ENCODE measurements around the gene PSMD8.
"Not testable (repeated sequence)": the region's sequence is repeated elsewhere in the genome, so short reads cannot be mapped to it uniquely, and the experiment has no call there.

Gene PSMD8

DNA sequence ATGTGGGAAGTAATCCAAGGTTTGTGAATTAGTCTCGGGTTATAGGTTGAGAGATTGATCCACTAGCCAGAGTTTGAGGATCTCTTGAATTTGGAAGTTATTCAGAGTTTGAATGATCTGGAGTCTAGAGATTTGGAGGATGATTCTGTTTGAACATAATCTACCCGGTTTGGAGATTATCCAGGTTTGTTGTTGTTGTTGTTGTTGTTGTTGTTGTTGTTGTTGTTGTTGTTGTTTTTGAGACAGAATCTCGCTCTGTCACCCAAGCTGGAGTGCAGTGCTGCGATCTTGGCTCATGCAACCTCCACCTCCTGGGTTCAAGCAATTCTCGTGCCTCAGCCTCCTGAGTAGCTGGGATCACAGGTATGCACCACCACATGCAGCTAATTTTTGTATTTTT, 37.5 kb downstream of the PSMD8 start:
- not testable (repeated sequence) for H3K14ac ChIP-seq (ENCODE audit: low read length); H3K9me3 ChIP-seq (replicated peaks in 1 of 2; ENCODE audit: control insufficient read depth in 2 of 2, insufficient read depth in 1 of 2, low read depth in 1 of 2, low read length in 2 of 2); H4K8ac ChIP-seq (ENCODE audit: low read depth, low read length); H3K18ac ChIP-seq (ENCODE audit: low read length); H2AFZ ChIP-seq (ENCODE audit: low read length); H3K27ac ChIP-seq (replicated peaks; ENCODE audit: low read length); H2BK5ac ChIP-seq (ENCODE audit: low read length); H3K9ac ChIP-seq (ENCODE audit: low read depth, low read length, poor library complexity); H3K23ac ChIP-seq (ENCODE audit: low read depth, low read length, poor library complexity); H2AK5ac ChIP-seq (ENCODE audit: low read depth, low read length); H2BK12ac ChIP-seq (ENCODE audit: low read length); H2BK120ac ChIP-seq (ENCODE audit: low read depth, low read length); H3K36me3 ChIP-seq (replicated peaks in 1 of 2; ENCODE audit: control insufficient read depth in 2 of 2, insufficient read depth in 2 of 2, low read length in 2 of 2); H4K91ac ChIP-seq (ENCODE audit: low read depth, low read length, poor library complexity); H3K4me3 ChIP-seq (ENCODE audit: low read length in 2 of 2); H3K4me1 ChIP-seq (ENCODE audit: control insufficient read depth in 2 of 2, insufficient read depth in 1 of 2, low read depth in 1 of 2, low read length in 2 of 2); H3K27me3 ChIP-seq (ENCODE audit: control insufficient read depth in 3 of 3, insufficient read depth in 3 of 3, low read depth in 1 of 3, low read length in 3 of 3); H3K4ac ChIP-seq (ENCODE audit: low read length); H2BK15ac ChIP-seq (ENCODE audit: low read length); H3K4me2 ChIP-seq (ENCODE audit: insufficient read depth, low read length, poor library complexity, severe bottlenecking); H3K79me1 ChIP-seq (ENCODE audit: low read depth, low read length); DNase-seq (ENCODE audit: low spot score)
- WGBS, 2 donors (ENCODE audit: extremely low coverage in 2 of 2, insufficient read length in 2 of 2, insufficient replicate concordance in 1 of 2): no CpG with 5 or more reads among the region's 5 CpGs

DNA sequence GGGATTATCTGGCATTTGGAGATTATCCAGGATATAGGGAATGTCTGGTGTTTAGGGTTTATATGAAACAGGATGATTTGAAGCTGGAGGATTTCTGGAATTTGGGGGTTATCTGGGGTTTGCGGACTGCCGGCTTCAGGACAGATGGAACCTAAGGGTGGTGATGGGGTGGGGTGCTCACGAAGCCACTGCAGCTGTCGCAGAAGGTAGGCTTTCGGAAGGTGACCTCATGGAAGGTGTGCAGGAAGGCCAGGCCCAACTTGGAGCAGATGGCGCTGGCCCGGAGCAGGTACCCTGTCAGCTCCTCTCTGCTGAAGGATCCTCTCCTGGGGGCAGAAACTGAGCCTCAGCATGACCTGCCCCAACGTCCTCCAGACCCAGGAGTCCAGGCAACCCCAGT, 38.1 kb downstream of the PSMD8 start:
- peaks cover 0 to 11% (median 2%) of the 10 kb centered on the region in 3 experiments for H3K27me3 ChIP-seq (ENCODE audit: control insufficient read depth in 3 of 3, insufficient read depth in 3 of 3, low read depth in 1 of 3, low read length in 3 of 3)
- no peak overlapping the region for H3K27ac ChIP-seq (replicated peaks; ENCODE audit: low read length)
- no peak overlapping the region for H4K8ac ChIP-seq (ENCODE audit: low read depth, low read length)
- H3K4me2 ChIP-seq (ENCODE audit: insufficient read depth, low read length, poor library complexity, severe bottlenecking): no peak overlapping the region
- H2BK120ac ChIP-seq (ENCODE audit: low read depth, low read length): no peak overlapping the region
- no peak overlapping the region for H2BK12ac ChIP-seq (ENCODE audit: low read length)
- no peak overlapping the region for H4K91ac ChIP-seq (ENCODE audit: low read depth, low read length, poor library complexity)
- H3K14ac ChIP-seq (ENCODE audit: low read length): no peak overlapping the region
- no peaks in the 10 kb centered on the region for H3K36me3 ChIP-seq (replicated peaks in 1 of 2; ENCODE audit: control insufficient read depth in 2 of 2, insufficient read depth in 2 of 2, low read length in 2 of 2)
- H3K4ac ChIP-seq (ENCODE audit: low read length): no peak overlapping the region
- no peak overlapping the region for H3K9ac ChIP-seq (ENCODE audit: low read depth, low read length, poor library complexity)
- WGBS, 2 donors (ENCODE audit: extremely low coverage in 2 of 2, insufficient read length in 2 of 2, insufficient replicate concordance in 1 of 2): no CpG with 5 or more reads among the region's 8 CpGs
- H3K4me1 ChIP-seq (ENCODE audit: control insufficient read depth in 2 of 2, insufficient read depth in 1 of 2, low read depth in 1 of 2, low read length in 2 of 2): peaks cover 0 to under 1% of the 10 kb centered on the region in 2 donors
- H3K18ac ChIP-seq (ENCODE audit: low read length): no peak overlapping the region
- DNase-seq (ENCODE audit: low spot score): no peak
- H2AK5ac ChIP-seq (ENCODE audit: low read depth, low read length): peak overlapping the region; percentile 86
- peak overlapping the region; percentile 53 for H2BK5ac ChIP-seq (ENCODE audit: low read length)
- H2BK15ac ChIP-seq (ENCODE audit: low read length): no peak overlapping the region
- H2AFZ ChIP-seq (ENCODE audit: low read length): no peak overlapping the region
- H3K23ac ChIP-seq (ENCODE audit: low read depth, low read length, poor library complexity): peak overlapping the region; percentile 89
- no peaks in the 10 kb centered on the region for H3K9me3 ChIP-seq (replicated peaks in 1 of 2; ENCODE audit: control insufficient read depth in 2 of 2, insufficient read depth in 1 of 2, low read depth in 1 of 2, low read length in 2 of 2)
- no peaks in the 10 kb centered on the region for H3K79me1 ChIP-seq (ENCODE audit: low read depth, low read length)
- peak overlapping the region in 1 of 2 donors; percentile 41 for H3K4me3 ChIP-seq (ENCODE audit: low read length in 2 of 2)

DNA sequence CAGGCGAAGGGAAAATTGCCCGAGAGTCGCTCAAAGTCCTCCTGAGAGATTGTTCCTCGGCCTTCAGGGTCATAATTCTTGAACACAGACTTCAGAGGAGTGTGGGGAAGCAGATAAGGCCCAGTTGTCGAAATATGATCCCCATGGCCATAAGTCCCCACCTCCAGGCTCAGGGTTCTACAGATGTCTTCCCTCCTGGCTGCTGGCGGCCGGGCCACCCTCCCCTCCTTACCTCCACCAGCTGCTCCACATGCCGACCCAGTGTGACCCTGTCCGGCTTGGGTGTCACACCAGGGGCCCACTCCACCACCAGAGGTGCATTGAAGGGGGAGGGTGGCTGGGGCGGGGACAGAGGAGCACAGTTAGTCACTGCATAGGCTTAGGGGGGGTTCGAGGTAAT, 38.6 kb downstream of the PSMD8 start:
- no peak overlapping the region for H2BK12ac ChIP-seq (ENCODE audit: low read length)
- no peaks in the 10 kb centered on the region for H3K9me3 ChIP-seq (replicated peaks in 1 of 2; ENCODE audit: control insufficient read depth in 2 of 2, insufficient read depth in 1 of 2, low read depth in 1 of 2, low read length in 2 of 2)
- H3K4me1 ChIP-seq (ENCODE audit: control insufficient read depth in 2 of 2, insufficient read depth in 1 of 2, low read depth in 1 of 2, low read length in 2 of 2): peaks cover 0 to 2% of the 10 kb centered on the region in 2 donors
- H3K14ac ChIP-seq (ENCODE audit: low read length): no peak overlapping the region
- H2AFZ ChIP-seq (ENCODE audit: low read length): no peak overlapping the region
- H2BK15ac ChIP-seq (ENCODE audit: low read length): no peak overlapping the region
- H3K4me2 ChIP-seq (ENCODE audit: insufficient read depth, low read length, poor library complexity, severe bottlenecking): no peak overlapping the region
- no peak overlapping the region for H3K27ac ChIP-seq (replicated peaks; ENCODE audit: low read length)
- H3K18ac ChIP-seq (ENCODE audit: low read length): peak overlapping the region; percentile 17
- no peaks in the 10 kb centered on the region for H3K36me3 ChIP-seq (replicated peaks in 1 of 2; ENCODE audit: control insufficient read depth in 2 of 2, insufficient read depth in 2 of 2, low read length in 2 of 2)
- peaks cover 0 to 16% (median 2%) of the 10 kb centered on the region in 3 experiments for H3K27me3 ChIP-seq (ENCODE audit: control insufficient read depth in 3 of 3, insufficient read depth in 3 of 3, low read depth in 1 of 3, low read length in 3 of 3)
- no peaks in the 10 kb centered on the region for H3K79me1 ChIP-seq (ENCODE audit: low read depth, low read length)
- H4K8ac ChIP-seq (ENCODE audit: low read depth, low read length): no peak overlapping the region
- H4K91ac ChIP-seq (ENCODE audit: low read depth, low read length, poor library complexity): no peak overlapping the region
- H3K9ac ChIP-seq (ENCODE audit: low read depth, low read length, poor library complexity): no peak overlapping the region
- H3K4ac ChIP-seq (ENCODE audit: low read length): no peak overlapping the region
- H2AK5ac ChIP-seq (ENCODE audit: low read depth, low read length): peak overlapping the region; percentile 86
- WGBS, 2 donors (ENCODE audit: extremely low coverage in 2 of 2, insufficient read length in 2 of 2, insufficient replicate concordance in 1 of 2): no CpG with 5 or more reads among the region's 11 CpGs
- peak overlapping the region; percentile 53 for H2BK5ac ChIP-seq (ENCODE audit: low read length)
- H3K23ac ChIP-seq (ENCODE audit: low read depth, low read length, poor library complexity): peak overlapping the region; percentile 89
- H2BK120ac ChIP-seq (ENCODE audit: low read depth, low read length): no peak overlapping the region
- peak overlapping the region in 1 of 2 donors; percentile 41 for H3K4me3 ChIP-seq (ENCODE audit: low read length in 2 of 2)
- DNase-seq (ENCODE audit: low spot score): no peak

DNA sequence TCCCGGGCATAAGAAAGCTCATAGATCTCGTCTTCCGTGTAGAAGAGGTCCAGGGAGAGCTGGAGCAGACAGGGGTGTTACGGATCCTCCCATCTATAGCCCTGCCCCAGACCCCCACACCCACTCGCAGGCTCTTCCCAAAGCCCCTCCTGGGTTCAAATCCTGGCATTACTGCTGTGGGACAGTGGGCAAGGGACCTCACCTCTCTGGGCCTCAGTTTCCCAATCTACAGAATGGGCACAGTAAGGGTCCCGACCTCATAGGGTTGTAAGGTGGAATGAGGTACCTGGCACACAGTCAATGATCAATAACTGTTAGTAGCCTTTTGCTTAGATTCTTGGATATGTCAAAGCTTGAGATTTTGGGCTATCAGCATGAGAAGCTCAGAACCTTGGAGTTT, 39.0 kb downstream of the PSMD8 start:
- H3K36me3 ChIP-seq (replicated peaks in 1 of 2; ENCODE audit: control insufficient read depth in 2 of 2, insufficient read depth in 2 of 2, low read length in 2 of 2): no peaks in the 10 kb centered on the region
- peaks cover 0 to 20% (median 5%) of the 10 kb centered on the region in 3 experiments for H3K27me3 ChIP-seq (ENCODE audit: control insufficient read depth in 3 of 3, insufficient read depth in 3 of 3, low read depth in 1 of 3, low read length in 3 of 3)
- no peak overlapping the region for H3K27ac ChIP-seq (replicated peaks; ENCODE audit: low read length)
- WGBS, 2 donors (ENCODE audit: extremely low coverage in 2 of 2, insufficient read length in 2 of 2, insufficient replicate concordance in 1 of 2): no CpG with 5 or more reads among the region's 6 CpGs
- peak overlapping the region; percentile 89 for H3K23ac ChIP-seq (ENCODE audit: low read depth, low read length, poor library complexity)
- H2BK12ac ChIP-seq (ENCODE audit: low read length): no peak overlapping the region
- no peaks in the 10 kb centered on the region for H3K79me1 ChIP-seq (ENCODE audit: low read depth, low read length)
- H2BK15ac ChIP-seq (ENCODE audit: low read length): no peak overlapping the region
- peak overlapping the region; percentile 19 for H3K18ac ChIP-seq (ENCODE audit: low read length)
- no peak overlapping the region for H3K4me3 ChIP-seq (ENCODE audit: low read length in 2 of 2)
- H2AK5ac ChIP-seq (ENCODE audit: low read depth, low read length): no peak overlapping the region
- no peak overlapping the region for H2BK5ac ChIP-seq (ENCODE audit: low read length)
- H2AFZ ChIP-seq (ENCODE audit: low read length): no peak overlapping the region
- peaks cover 0 to 6% of the 10 kb centered on the region in 2 donors for H3K4me1 ChIP-seq (ENCODE audit: control insufficient read depth in 2 of 2, insufficient read depth in 1 of 2, low read depth in 1 of 2, low read length in 2 of 2)
- H4K8ac ChIP-seq (ENCODE audit: low read depth, low read length): no peak overlapping the region
- H2BK120ac ChIP-seq (ENCODE audit: low read depth, low read length): no peak overlapping the region
- H3K14ac ChIP-seq (ENCODE audit: low read length): no peak overlapping the region
- no peaks in the 10 kb centered on the region for H3K9me3 ChIP-seq (replicated peaks in 1 of 2; ENCODE audit: control insufficient read depth in 2 of 2, insufficient read depth in 1 of 2, low read depth in 1 of 2, low read length in 2 of 2)
- H3K4me2 ChIP-seq (ENCODE audit: insufficient read depth, low read length, poor library complexity, severe bottlenecking): no peak overlapping the region
- H3K9ac ChIP-seq (ENCODE audit: low read depth, low read length, poor library complexity): no peak overlapping the region
- no peak overlapping the region for H4K91ac ChIP-seq (ENCODE audit: low read depth, low read length, poor library complexity)
- no peak overlapping the region for H3K4ac ChIP-seq (ENCODE audit: low read length)
- no peak for DNase-seq (ENCODE audit: low spot score)

Measured in neuronal stem cell (in vitro differentiated cells).